Type B pancreatic cell (in vitro differentiated cells): ENCODE data around the gene LTBP3. TPM values are rescaled to one million over a fixed set of nuclear protein-coding genes. Genes with fewer than 3 reads are reported as not detected.

Experiments
- DNase-seq: peaks from one replicate; pipeline ENCODE4 v3.0.0; 2021; ENCODE audit warnings: mixed read lengths; ENCODE audit not compliant: unreplicated experiment; ENCODE audit errors: extremely low spot score
- H3K27ac Mint-ChIP-seq: 2 replicates; pipeline ENCODE4 v1.8.0; 2021; ENCODE audit warnings: mild to moderate bottlenecking, mixed read lengths
- H3K27me3 Mint-ChIP-seq: 2 replicates; pipeline ENCODE4 v1.8.0; 2021; ENCODE audit warnings: mixed read lengths
- H3K36me3 Mint-ChIP-seq: 2 replicates; pipeline ENCODE4 v1.8.0; 2021; ENCODE audit warnings: mixed read lengths
- H3K4me1 Mint-ChIP-seq: one replicate; pipeline ENCODE4 v1.8.0; 2021; ENCODE audit warnings: mixed read lengths; ENCODE audit not compliant: unreplicated experiment
- H3K4me3 Mint-ChIP-seq: 2 replicates; pipeline ENCODE4 v1.8.0; 2021; ENCODE audit warnings: mild to moderate bottlenecking, mixed read lengths
- H3K9me3 Mint-ChIP-seq: 2 replicates; pipeline ENCODE4 v1.8.0; 2021; ENCODE audit warnings: mixed read lengths
- CTCF ChIP-seq: fragments of 200-600 bp; sonication (generic); conservative IDR thresholded peaks from 2 replicates; pipeline ENCODE4 v1.5.0; 2021; ENCODE audit warnings: antibody characterized with exemption, mild to moderate bottlenecking
- total RNA-seq: library from RNA; stranded (reverse); gene quantifications from 2 replicates; pipeline ENCODE4 v1.2.1, GENCODE V29; 2021; ENCODE audit warnings: low replicate concordance

Gene LTBP3
- total RNA-seq, 1 donor from 2014 or later, result 71.8 TPM

GRCh38 chr11:65539744-65540289 is 18.3 kb downstream of the LTBP3 start:
- Mint-ChIP-seq H3K27me3 (peaks cover 4% of the 10 kb centered on the region), H3K9me3 (no peaks in the 10 kb centered on the region), H3K36me3 (peaks cover 7% of the 10 kb centered on the region), H3K27ac (peak overlapping the region; percentile 72), H3K4me1 (peaks cover 20% of the 10 kb centered on the region), H3K4me3 (peak overlapping the region; percentile 84)
- TF ChIP-seq CTCF, result no peak
- no peak for DNase-seq

DNA sequence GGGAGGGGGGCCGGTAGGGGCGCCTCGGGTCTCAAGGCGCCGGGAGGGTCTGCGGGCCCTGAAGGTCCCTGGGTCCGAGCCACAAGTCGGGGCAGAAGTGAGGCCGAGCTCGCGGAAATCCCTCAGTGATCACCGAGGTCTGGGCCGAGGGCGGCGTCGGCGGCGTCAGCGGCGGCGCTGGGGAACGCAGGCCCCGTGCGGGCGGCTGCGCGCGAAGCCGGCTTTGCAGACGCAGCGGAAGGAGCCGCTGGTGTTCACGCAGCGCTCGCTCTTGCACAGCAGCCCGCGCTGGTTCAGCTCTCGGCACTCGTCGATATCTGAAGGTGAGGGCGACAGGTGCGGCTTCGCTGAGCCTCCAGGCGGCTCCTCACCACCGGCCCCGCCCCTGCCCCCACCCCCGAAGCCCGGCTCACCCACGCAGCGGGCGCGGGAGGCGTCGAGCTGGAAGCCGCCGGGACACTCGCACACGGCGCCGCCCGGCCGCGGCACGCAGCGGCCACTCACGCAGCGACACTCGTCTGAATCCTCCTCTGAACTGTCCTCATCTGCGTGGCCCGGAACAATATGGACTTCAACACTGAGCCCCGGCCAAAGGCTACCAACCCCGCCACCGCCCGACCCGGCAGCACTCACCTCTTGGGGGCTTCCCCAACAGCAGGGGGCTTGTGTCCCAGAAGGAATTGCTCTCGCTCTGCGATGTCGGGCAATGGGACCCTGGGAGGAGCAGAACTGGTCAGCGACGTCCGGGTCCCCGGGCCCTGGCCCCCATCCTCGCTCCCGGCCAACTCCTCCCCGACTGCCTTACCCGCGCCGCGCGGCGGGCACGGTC is 19.0 kb downstream of the LTBP3 start:
- H3K36me3 Mint-ChIP-seq, result peaks cover 10% of the 10 kb centered on the region
- no peaks in the 10 kb centered on the region for H3K9me3 Mint-ChIP-seq
- DNase-seq, result no peak
- H3K4me1 Mint-ChIP-seq, result peaks cover 16% of the 10 kb centered on the region
- TF ChIP-seq CTCF, result no peak
- H3K4me3 Mint-ChIP-seq, result no peak overlapping the region
- H3K27ac Mint-ChIP-seq, result no peak overlapping the region
- peaks cover 4% of the 10 kb centered on the region for H3K27me3 Mint-ChIP-seq

- H3K4me3 Mint-ChIP-seq, result peak overlapping the region; percentile 45
These were observed 19.8 kb downstream of the LTBP3 start for GRCh38 chr11:65538232-65538914.

GRCh38 chr11:65537620-65538231 is 20.4 kb downstream of the LTBP3 start:
- H3K4me3 Mint-ChIP-seq, result no peak overlapping the region
- no peak overlapping the region for H3K27ac Mint-ChIP-seq
- H3K27me3 Mint-ChIP-seq, result peaks cover 4% of the 10 kb centered on the region
- H3K4me1 Mint-ChIP-seq, result peaks cover 12% of the 10 kb centered on the region
- no peak for DNase-seq
- TF ChIP-seq CTCF, result no peak
- peaks cover 8% of the 10 kb centered on the region for H3K36me3 Mint-ChIP-seq
- H3K9me3 Mint-ChIP-seq, result no peaks in the 10 kb centered on the region

More at GRCh38 chr11:65538232-65538914, 19.8 kb downstream of the LTBP3 start:
- peaks cover 4% of the 10 kb centered on the region for H3K27me3 Mint-ChIP-seq
- H3K36me3 Mint-ChIP-seq, result peaks cover 10% of the 10 kb centered on the region
- TF ChIP-seq CTCF, result no peak
- peaks cover 12% of the 10 kb centered on the region for H3K4me1 Mint-ChIP-seq
- no peak overlapping the region for H3K27ac Mint-ChIP-seq
- H3K9me3 Mint-ChIP-seq, result no peaks in the 10 kb centered on the region
- no peak for DNase-seq

- H3K36me3 Mint-ChIP-seq, result peaks cover 6% of the 10 kb centered on the region
- H3K27me3 Mint-ChIP-seq, result peaks cover 4% of the 10 kb centered on the region
- TF ChIP-seq CTCF, result no peak
- no peak for DNase-seq
- no peak overlapping the region for H3K4me3 Mint-ChIP-seq
- no peaks in the 10 kb centered on the region for H3K9me3 Mint-ChIP-seq
- no peak overlapping the region for H3K27ac Mint-ChIP-seq
- H3K4me1 Mint-ChIP-seq, result peaks cover 12% of the 10 kb centered on the region
These were observed 20.9 kb downstream of the LTBP3 start for GRCh38 chr11:65537296-65537597.
